IMR-90 (cell line): ENCODE results near the gene ATG3.

Source experiments
- BHLHE40 ChIP-seq: fragments of 150-350 bp; IDR thresholded peaks from 2 replicates; pipeline ENCODE4 v1.6.1; 2016; ENCODE audit warnings: mild to moderate bottlenecking, low read depth, low read length
- CEBPB ChIP-seq: IDR thresholded peaks from 2 replicates; pipeline ENCODE4 v1.6.1; 2012; ENCODE audit warnings: low read depth, low read length, improper control_type of control experiment
- CHD1 ChIP-seq: IDR thresholded peaks from 2 replicates; pipeline ENCODE4 v1.6.1; 2012; ENCODE audit warnings: low read depth, low read length, improper control_type of control experiment
- CTCF ChIP-seq: conservative IDR thresholded peaks from 2 replicates; pipeline ENCODE4 v1.5.1; 2012; ENCODE audit warnings: mild to moderate bottlenecking, low read depth, low read length, improper control_type of control experiment
- ELK1 ChIP-seq: fragments of 150-350 bp; IDR thresholded peaks from 2 replicates; pipeline ENCODE4 v1.6.1; 2016; ENCODE audit warnings: low read depth, mild to moderate bottlenecking, low read length, moderate library complexity, borderline replicate concordance
- FOS ChIP-seq: fragments of 150-350 bp; IDR thresholded peaks from 2 replicates; pipeline ENCODE4 v1.6.1; 2016; ENCODE audit warnings: low read depth, low read length
- MAZ ChIP-seq: IDR thresholded peaks from 2 replicates; pipeline ENCODE4 v1.6.1; 2012; ENCODE audit warnings: low read depth, mild to moderate bottlenecking, low read length, improper control_type of control experiment, moderate library complexity, borderline replicate concordance
- NFE2L2 ChIP-seq: fragments of 150-350 bp; IDR thresholded peaks from 2 replicates; pipeline ENCODE4 v1.6.1; 2016; ENCODE audit warnings: low read depth, mild to moderate bottlenecking, low read length
- POLR2A ChIP-seq: IDR thresholded peaks from 2 replicates; pipeline ENCODE4 v1.6.1; 2012; ENCODE audit warnings: mild to moderate bottlenecking, low read depth, low read length
- RAD21 ChIP-seq: IDR thresholded peaks from 2 replicates; pipeline ENCODE4 v1.6.1; 2012; ENCODE audit warnings: low read length, improper control_type of control experiment
- RFX5 ChIP-seq: IDR thresholded peaks from 2 replicates; pipeline ENCODE4 v1.8.0; 2012; ENCODE audit warnings: low read depth, mild to moderate bottlenecking, low read length, moderate library complexity
- SMC3 ChIP-seq: fragments of 150-350 bp; IDR thresholded peaks from 2 replicates; pipeline ENCODE4 v1.6.1; 2016; ENCODE audit warnings: low read depth, mild to moderate bottlenecking, antibody characterized with exemption, low read length, moderate library complexity
- USF2 ChIP-seq: fragments of 150-350 bp; IDR thresholded peaks from 2 replicates; pipeline ENCODE4 v1.6.1; 2017; ENCODE audit warnings: mild to moderate bottlenecking, antibody characterized with exemption, low read length, low read depth

- TF ChIP-seq CTCF (no peak), CHD1 (no peak), USF2 (no peak), POLR2A (no peak), CEBPB (no peak), RFX5 (no peak), RAD21 (no peak), SMC3 (no peak), MAZ (no peak), FOS (no peak), NFE2L2 (no peak), ELK1 (no peak), BHLHE40 (no peak)
These were observed 46.1 kb upstream of the ATG3 start for GRCh38 chr3:112607863-112608262.
